A549 (cell line): ENCODE data around the gene ESPNL. TPM values are rescaled to one million over a fixed set of nuclear protein-coding genes. Genes with fewer than 3 reads are reported as not detected.
"Not testable (repeated sequence)": the region's sequence is repeated elsewhere in the genome, so short reads cannot be mapped to it uniquely, and the experiment has no call there.

ENCODE experiments used
- ATAC-seq, 2 experiments: fragments of 200-7000 bp in 1 of 2; fragments of >200 bp in 1 of 2; cut with Nextera tagmentation in 1 of 2; cut with Tn5 transposase in 1 of 2; 3 replicates each; pipeline versions ENCODE4 v1.8.0 to v1.9.1; 2018 to 2020; ENCODE audit warnings: mild to moderate bottlenecking in 1 of 2, moderate library complexity in 1 of 2
- CTCF ChIA-PET: fragments of 300-600 bp; sonication (Branson Sonifier 250); formaldehyde crosslinking; extraction: SDS; loops from one replicate; lab custom pipeline; 2021; ENCODE audit warnings: antibody characterized with exemption, inconsistent platforms; lab: Yijun Ruan, JAX
- POLR2A ChIA-PET: fragments of 350-600 bp; formaldehyde crosslinking; extraction: SDS; loops from one replicate; lab custom pipeline; 2021; ENCODE audit warnings: antibody characterized with exemption, inconsistent platforms; lab: Yijun Ruan, JAX
- DNase-seq, 2 experiments: peaks; one replicate each; pipeline versions ENCODE4 v3.0.0 to v3.0.0-alpha.2; 2011 to 2016; ENCODE audit warnings: low read depth in 1 of 2, low spot score in 1 of 2
- FAIRE-seq: peaks from 2 replicates; lab custom pipeline; 2011; peaks lifted over from hg19 to GRCh38; lab: Jason Lieb, UNC
- H3K27ac ChIP-seq, 2 experiments: fragments of >200 bp; sonication (Bioruptor Twin); formaldehyde crosslinking; 3 replicates each; pipeline ENCODE4 v1.5.1; 2016 to 2017
- H3K4me1 ChIP-seq: fragments of >200 bp; sonication (Bioruptor Twin); formaldehyde crosslinking; 3 replicates; pipeline ENCODE4 v1.6.1; 2016
- H3K4me2 ChIP-seq: fragments of >200 bp; sonication (Bioruptor Twin); formaldehyde crosslinking; 3 replicates; pipeline ENCODE4 v1.6.1; 2016
- H3K4me3 ChIP-seq: fragments of >200 bp; sonication (Bioruptor Twin); formaldehyde crosslinking; 3 replicates; pipeline ENCODE4 v1.5.1; 2016
- H3K9me3 ChIP-seq: fragments of >200 bp; sonication (Bioruptor Twin); formaldehyde crosslinking; 3 replicates; pipeline ENCODE4 v1.6.1; 2016
- ATOH8 ChIP-seq: fragments of 250-450 bp; sonication (Bioruptor Pico); IDR thresholded peaks from 2 replicates; pipeline ENCODE4 v1.5.0; 2020; ENCODE audit warnings: low read depth, mild to moderate bottlenecking, moderate library complexity
- CBX2 ChIP-seq: fragments of 200-600 bp; sonication (generic); IDR thresholded peaks from 2 replicates; pipeline ENCODE4 v1.6.1; 2016; ENCODE audit warnings: low read depth, mild to moderate bottlenecking, borderline replicate concordance
- CEBPB ChIP-seq, 2 experiments: fragments of >200 bp in 1 of 2; sonication (Bioruptor Twin) in 1 of 2; formaldehyde crosslinking in 1 of 2; IDR thresholded peaks; 2 replicates each; pipeline ENCODE4 v1.6.1; 2012 to 2016
- EHF ChIP-seq: fragments of 250-450 bp; sonication (Bioruptor Pico); IDR thresholded peaks from 2 replicates; pipeline ENCODE4 v1.5.0; 2020; ENCODE audit warnings: mild to moderate bottlenecking
- ELK1 ChIP-seq: fragments of 150-350 bp; IDR thresholded peaks from 2 replicates; pipeline ENCODE4 v1.6.1; 2014; ENCODE audit warnings: low read depth, mild to moderate bottlenecking, low read length
- HDAC2 ChIP-seq: fragments of 200-600 bp; sonication (generic); IDR thresholded peaks from 2 replicates; pipeline ENCODE4 v1.6.1; 2016
- HMGXB4 ChIP-seq: fragments of 250-450 bp; sonication (Bioruptor Pico); IDR thresholded peaks from 2 replicates; pipeline ENCODE4 v1.5.0; 2021; ENCODE audit warnings: mild to moderate bottlenecking, moderate library complexity, borderline replicate concordance
- HOXB13 ChIP-seq: fragments of 250-450 bp; sonication (Bioruptor Pico); IDR thresholded peaks from 2 replicates; pipeline ENCODE4 v1.5.0; 2020; ENCODE audit warnings: low read depth, mild to moderate bottlenecking, moderate library complexity
- MAX ChIP-seq: IDR thresholded peaks from 2 replicates; pipeline ENCODE4 v1.6.1; 2012
- PHF8 ChIP-seq: fragments of 200-600 bp; sonication (generic); IDR thresholded peaks from 2 replicates; pipeline ENCODE4 v1.6.1; 2016; ENCODE audit warnings: low read depth, mild to moderate bottlenecking, antibody characterized with exemption, moderate library complexity, borderline replicate concordance
- RAD21 ChIP-seq, 2 experiments: fragments of >200 bp in 1 of 2; sonication (Bioruptor Twin) in 1 of 2; formaldehyde crosslinking in 1 of 2; IDR thresholded peaks in 1 of 2; conservative IDR thresholded peaks in 1 of 2; 2 replicates in 1 of 2; 3 replicates in 1 of 2; pipeline ENCODE4 v1.6.1; 2012 to 2018; ENCODE audit warnings: inconsistent platforms in 1 of 2
- RCOR1 ChIP-seq: fragments of 150-350 bp; IDR thresholded peaks from 2 replicates; pipeline ENCODE4 v1.6.1; 2014; ENCODE audit warnings: antibody characterized with exemption, low read length, low read depth
- SREBF2 ChIP-seq: fragments of 450-650 bp; IDR thresholded peaks from 2 replicates; pipeline ENCODE4 v1.6.1; 2014; ENCODE audit warnings: mild to moderate bottlenecking, moderate library complexity
- ZC3H11A ChIP-seq: fragments of 450-650 bp; IDR thresholded peaks from 2 replicates; pipeline ENCODE4 v1.6.1; 2014; ENCODE audit warnings: antibody characterized with exemption, mild to moderate bottlenecking
- ZFP36 ChIP-seq: fragments of 450-650 bp; IDR thresholded peaks from 2 replicates; pipeline ENCODE4 v1.6.1; 2014; ENCODE audit warnings: borderline replicate concordance; ENCODE audit not compliant: partially characterized antibody
- WGBS: methylation state at CpG from one replicate; pipeline ENCODE4 v1.1.6; 2017; ENCODE audit errors: missing lambda C conversion rate; 5-methylcytosine and 5-hydroxymethylcytosine counted together
- polyA plus RNA-seq, 4 experiments: library from polyadenylated mRNA; depleted of rRNA in 3 of 4; stranded (reverse); fragments of >200 nt; fragmentation: RNase III in 1 of 4; extraction: RNeasy Plus Mini Kit Qiagen cat#74134 plus additional on column Dnase treatment in 1 of 4; gene quantifications; 2 replicates in 3 of 4; 3 replicates in 1 of 4; pipeline ENCODE4 v1.2.3, GENCODE V29; 2011 to 2017
- TF ChIP-seq, protein P1 (sequence below): fragments of >200 bp; sonication (Bioruptor Twin); formaldehyde crosslinking; IDR thresholded peaks from 3 replicates; pipeline ENCODE4 v1.6.1; 2016

The ESPNL gene
- polyA plus RNA-seq, 2 of the 4 experiments (the other 2 are of a cell fraction): 0.04 to 0.22 TPM

DNA sequence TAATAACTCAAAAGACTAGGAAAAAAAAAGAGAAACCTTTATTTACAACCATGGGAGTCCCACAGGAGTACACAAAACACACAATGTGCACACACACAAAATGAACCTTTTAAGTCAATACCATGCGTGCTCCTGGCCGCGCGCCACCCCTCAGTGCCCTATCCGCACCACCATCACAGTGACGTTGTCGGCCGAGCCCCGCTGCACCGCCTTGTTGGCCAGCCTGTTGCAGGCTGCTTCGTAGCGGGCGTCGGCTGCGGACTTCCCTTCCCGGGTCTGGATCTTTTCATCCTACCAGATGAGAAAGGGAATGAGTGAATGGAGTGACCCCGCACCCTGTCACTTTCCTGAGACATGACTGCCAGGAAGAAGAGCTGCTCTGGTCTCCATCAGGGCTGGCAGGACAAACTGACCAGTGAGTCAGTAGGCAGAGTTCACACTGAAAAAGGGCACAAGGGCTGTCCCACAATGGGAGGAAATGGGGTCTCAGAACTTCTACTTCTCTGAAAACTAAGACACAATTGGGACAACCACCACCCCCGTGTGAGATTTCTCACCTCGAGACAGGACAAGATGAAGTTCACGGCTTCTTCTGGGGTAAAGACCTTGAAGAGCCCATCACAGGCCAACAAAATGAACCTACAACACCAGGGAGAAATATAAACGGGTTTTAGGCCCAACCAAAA lies 70.4 kb downstream of the ESPNL start (continued):
- TF ChIP-seq, protein P1, sequence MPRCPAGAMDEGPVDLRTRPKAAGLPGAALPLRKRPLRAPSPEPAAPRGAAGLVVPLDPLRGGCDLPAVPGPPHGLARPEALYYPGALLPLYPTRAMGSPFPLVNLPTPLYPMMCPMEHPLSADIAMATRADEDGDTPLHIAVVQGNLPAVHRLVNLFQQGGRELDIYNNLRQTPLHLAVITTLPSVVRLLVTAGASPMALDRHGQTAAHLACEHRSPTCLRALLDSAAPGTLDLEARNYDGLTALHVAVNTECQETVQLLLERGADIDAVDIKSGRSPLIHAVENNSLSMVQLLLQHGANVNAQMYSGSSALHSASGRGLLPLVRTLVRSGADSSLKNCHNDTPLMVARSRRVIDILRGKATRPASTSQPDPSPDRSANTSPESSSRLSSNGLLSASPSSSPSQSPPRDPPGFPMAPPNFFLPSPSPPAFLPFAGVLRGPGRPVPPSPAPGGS: no peak
- TF ChIP-seq HOXB13 (CRISPR knock-in tag) (no peak), ELK1 (no peak), ATOH8 (CRISPR knock-in tag) (no peak), ZC3H11A (no peak), MAX (no peak)

DNA sequence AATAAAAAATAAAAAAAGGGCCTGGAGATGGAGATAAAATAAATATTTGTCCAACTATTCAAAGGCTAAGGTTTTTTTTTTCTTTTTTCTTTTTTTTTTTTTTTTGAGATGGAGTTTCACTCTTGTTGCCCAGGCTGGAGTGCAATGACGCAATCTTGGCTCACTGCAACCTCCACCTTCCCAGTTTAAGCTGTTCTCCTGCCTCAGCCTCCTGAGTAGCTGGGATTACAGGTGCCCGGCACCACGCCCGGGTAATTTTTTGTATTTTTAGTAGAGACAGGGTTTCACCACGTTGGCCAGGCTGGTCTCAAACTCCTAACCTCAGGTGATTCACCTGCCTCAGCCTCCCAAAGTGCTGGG lies 70.9 kb downstream of the ESPNL start:
- CTCF ChIA-PET: interaction anchor here (3.7 kb wide), 1 partner anchor 10 kb away, joined by 15 read pairs; no protein-coding TSS in a partner anchor
- POLR2A ChIA-PET, H3K4me2 ChIP-seq, H3K4me3 ChIP-seq, ATAC-seq, FAIRE-seq: not testable (repeated sequence)
- Histone ChIP-seq H3K4me1 (peaks cover 33% of the 10 kb centered on the region), H3K27ac (peak overlapping the region in 1 of 2 experiments; percentile 88; a peak in 3 of 6 replicates)
- 0 out of 4 replicates have a peak, but pooled peaks of 1 of the 2 experiments have one; percentile 36 for TF ChIP-seq CEBPB (IDR thresholded peaks at IDR 0.05)
- TF ChIP-seq, all 56 proteins: peak for 1; not testable (repeated sequence) for 55
- not testable (repeated sequence) for DNase-seq, H3K9me3 ChIP-seq
- WGBS: 82% methylated on average over 5 of the region's 5 CpGs

DNA sequence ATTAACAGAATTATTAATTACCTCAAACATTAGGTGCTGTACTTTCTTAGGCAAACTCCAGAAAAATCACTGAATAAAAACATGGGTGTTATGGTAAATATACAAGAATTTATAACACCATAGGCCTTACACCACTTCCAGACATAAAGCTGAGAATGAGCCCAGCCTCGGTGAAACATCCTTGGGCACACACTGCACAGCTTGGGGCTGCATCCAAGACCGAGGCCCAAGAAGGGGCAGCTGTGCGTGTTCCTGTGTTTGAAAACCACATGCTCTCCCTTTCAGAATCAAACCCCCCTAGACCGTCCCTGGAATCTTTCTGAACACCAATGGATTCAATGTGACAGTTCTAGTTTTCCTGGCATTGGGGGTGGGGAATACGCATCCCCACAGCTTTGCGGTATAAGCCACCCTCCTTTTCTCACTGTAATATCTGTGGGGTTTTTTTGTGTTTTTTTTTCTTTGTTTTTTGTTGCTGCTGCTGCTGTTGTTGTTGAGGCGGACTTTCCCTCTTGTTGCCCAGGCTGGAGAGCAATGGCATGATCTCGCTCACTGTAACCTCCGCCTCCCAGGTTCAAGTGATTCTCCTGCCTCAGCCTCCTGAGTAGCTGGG lies 71.5 kb downstream of the ESPNL start:
- H3K27ac ChIP-seq: no peak overlapping the region
- POLR2A ChIA-PET: no interaction called here
- DNase-seq (no peak), ATAC-seq (no peak), FAIRE-seq (no peak)
- no peak overlapping the region for H3K4me2 ChIP-seq
- WGBS: 95% methylated on average over 9 of the region's 9 CpGs
- peaks cover 33% of the 10 kb centered on the region for H3K4me1 ChIP-seq
- TF ChIP-seq SREBF2: no peak
- TF ChIP-seq CBX2: no peak
- TF ChIP-seq MAX: no peak
- TF ChIP-seq HDAC2: no peak
- TF ChIP-seq ZFP36: no peak
- TF ChIP-seq EHF: no peak
- no peak for TF ChIP-seq ZC3H11A
- no peak for TF ChIP-seq RAD21 (conservative IDR thresholded peaks at IDR 0.05 in 1 of 2, IDR thresholded peaks at IDR 0.05 in 1 of 2)
- no peak for TF ChIP-seq RCOR1
- TF ChIP-seq PHF8: no peak
- no peak for TF ChIP-seq HMGXB4 (CRISPR knock-in tag)
- H3K9me3 ChIP-seq: no peaks in the 10 kb centered on the region
- CTCF ChIA-PET: interaction anchor here (1.0 to 3.7 kb wide), 2 partner anchors 10 to 85 kb away, joined by 3 to 15 read pairs; no protein-coding TSS in a partner anchor
- no peak overlapping the region for H3K4me3 ChIP-seq
